Left ventricle myocardium inferior (tissue), 1 donor: ENCODE measurements around the gene DUOXA1. TPM values are rescaled to one million over a fixed set of nuclear protein-coding genes. Genes with fewer than 3 reads are reported as not detected.

ENCODE experiments used
- DNase-seq: peaks from one replicate; pipeline ENCODE4 v3.0.0-alpha.2; 2020
- H3K27ac ChIP-seq: fragments of 200-600 bp; replicated peaks from 2 replicates; pipeline ENCODE4 v1.8.0; 2021
- H3K27me3 ChIP-seq: fragments of 200-600 bp; 2 replicates; pipeline ENCODE4 v1.8.0; 2021; ENCODE audit warnings: low read depth
- H3K36me3 ChIP-seq: fragments of 200-600 bp; 2 replicates; pipeline ENCODE4 v1.8.0; 2021
- H3K4me1 ChIP-seq: fragments of 200-600 bp; 2 replicates; pipeline ENCODE4 v1.8.0; 2021
- H3K4me3 ChIP-seq: fragments of 200-600 bp; 2 replicates; pipeline ENCODE4 v1.8.0; 2021; ENCODE audit warnings: mild to moderate bottlenecking, moderate library complexity
- H3K9me3 ChIP-seq: fragments of 200-600 bp; replicated peaks from 2 replicates; pipeline ENCODE4 v1.8.0; 2021
- CTCF ChIP-seq: fragments of 200-600 bp; IDR thresholded peaks from 2 replicates; pipeline ENCODE4 v1.8.0; 2021; ENCODE audit warnings: antibody characterized with exemption, mild to moderate bottlenecking, borderline replicate concordance
- intact Hi-C: fragments of 100-400 bp; cut with micrococcal nuclease; formaldehyde crosslinking; loops from one replicate; pipeline ENCODE4 v1.11.0; 2022
- long read RNA-seq: library from polyadenylated mRNA; unstranded; transcript quantifications from one replicate; pipeline ENCODE4 v2.0.0, GENCODE V29; 2021
- total RNA-seq: library from RNA; stranded (reverse); fragmentation: NEBNext Ultra II Directional; extraction: Animal tissue kit (Norgen Biotek cat#: 25700); gene quantifications from one replicate; pipeline ENCODE4 v1.2.1, GENCODE V29; 2021
- donor health status: DM: no; HTN: yes; CAD: no; lungs with severe emphysema.

The DUOXA1 gene
- total RNA-seq: 0.30 TPM
- long read RNA-seq, partial matches to known transcripts: 0 of 1 reads
- long read RNA-seq, other reads (novel, unspliced or antisense): 1 of 1 reads

- intact Hi-C loops: no loop called here
- DNase-seq: peak; percentile 51
- H3K4me3 ChIP-seq: peak within 1 kb of the TSS; percentile 63
- H3K27ac ChIP-seq: no peak within 1 kb of the TSS
- TF ChIP-seq CTCF: no peak
- H3K27me3 ChIP-seq: peaks cover 81% of the 10 kb centered on the region
- H3K4me1 ChIP-seq: peaks cover 17% of the 10 kb centered on the region
- no peaks in the 10 kb centered on the region for H3K36me3 ChIP-seq
- H3K9me3 ChIP-seq: no peaks in the 10 kb centered on the region
Measured at GRCh38 chr15:45129651-45130129, at the start of gene DUOXA1, which contains the start of gene DUOX1. Gene DUOXA1, minus strand, starts transcription at chr15:45129879. Its CDS starts 6,865 bp downstream, at chr15:45123014. Gene DUOX1, plus strand, starts transcription at chr15:45129994. Its CDS starts 1,973 bp downstream, at chr15:45131967.

- Histone ChIP-seq H3K4me3 (no peak overlapping the region), H3K27me3 (no peaks in the 10 kb centered on the region), H3K4me1 (peaks cover 5% of the 10 kb centered on the region), H3K27ac (no peak overlapping the region), H3K9me3 (no peaks in the 10 kb centered on the region), H3K36me3 (peaks cover 5% of the 10 kb centered on the region)
- no peak for DNase-seq
- no peak for TF ChIP-seq CTCF
- intact Hi-C loops: no loop called here
Measured at GRCh38 chr15:45177285-45177684, 47.6 kb upstream of the DUOXA1 start.

- Histone ChIP-seq H3K4me3 (no peak overlapping the region), H3K9me3 (no peaks in the 10 kb centered on the region), H3K4me1 (no peaks in the 10 kb centered on the region), H3K36me3 (peaks cover 5% of the 10 kb centered on the region), H3K27me3 (no peaks in the 10 kb centered on the region), H3K27ac (no peak overlapping the region)
- intact Hi-C loops: no loop called here
- no peak for DNase-seq
- TF ChIP-seq CTCF: no peak
Measured at GRCh38 chr15:45174577-45174976, 44.9 kb upstream of the DUOXA1 start.

GRCh38 chr15:45174069-45174468 lies 44.4 kb upstream of the DUOXA1 start:
- no peak for TF ChIP-seq CTCF
- no peaks in the 10 kb centered on the region for H3K27me3 ChIP-seq
- peaks cover 5% of the 10 kb centered on the region for H3K36me3 ChIP-seq
- H3K4me1 ChIP-seq: no peaks in the 10 kb centered on the region
- intact Hi-C loops: no loop called here
- no peaks in the 10 kb centered on the region for H3K9me3 ChIP-seq
- H3K4me3 ChIP-seq: no peak overlapping the region
- no peak overlapping the region for H3K27ac ChIP-seq
- DNase-seq: no peak

GRCh38 chr15:45171912-45172311 lies 42.2 kb upstream of the DUOXA1 start:
- Histone ChIP-seq H3K4me1 (peaks cover 12% of the 10 kb centered on the region), H3K27ac (no peak overlapping the region), H3K9me3 (no peaks in the 10 kb centered on the region), H3K27me3 (no peaks in the 10 kb centered on the region), H3K36me3 (peaks cover 5% of the 10 kb centered on the region), H3K4me3 (no peak overlapping the region)
- no peak for TF ChIP-seq CTCF
- no peak for DNase-seq
- intact Hi-C loops: no loop called here
